ENCODE data around the gene POLD2. TPM values are rescaled to one million over a fixed set of nuclear protein-coding genes. Genes with fewer than 3 reads are reported as not detected.

Gene POLD2
- polyA plus RNA-seq, 2 donors, result 60.1 to 94.9 TPM

GRCh38 chr7:44159824-44160630 lies 36.7 kb upstream of the POLD2 start:
- Histone ChIP-seq H3K4me1 (ENCODE audit: control insufficient read depth in 2 of 2, insufficient read depth in 2 of 2, low read length in 1 of 2) (peaks cover 0 to 3% of the 10 kb centered on the region in 2 donors), H3K27ac (ENCODE audit: low read depth in 2 of 2, low read length in 1 of 2) (no peak overlapping the region), H3K9me3 (ENCODE audit: control insufficient read depth in 2 of 2, insufficient read depth in 1 of 2, low read depth in 1 of 2, low read length in 1 of 2) (peaks cover 0 to 2% of the 10 kb centered on the region in 2 donors), H3K4me3 (ENCODE audit: low read depth in 1 of 2, low read length in 2 of 2) (no peak overlapping the region), H3K36me3 (ENCODE audit: control insufficient read depth in 2 of 2, insufficient read depth in 2 of 2, low read length in 1 of 2) (no peaks in the 10 kb centered on the region), H3K27me3 (ENCODE audit: control insufficient read depth in 1 of 2, insufficient read depth in 2 of 2, low read length in 2 of 2) (no peaks in the 10 kb centered on the region)
- 86 to 89% methylated on average over 5 of the region's 5 CpGs for WGBS, 2 donors

GRCh38 chr7:44158873-44159631 lies 35.7 kb upstream of the POLD2 start:
- Histone ChIP-seq H3K27ac (ENCODE audit: low read depth in 2 of 2, low read length in 1 of 2) (no peak overlapping the region), H3K27me3 (ENCODE audit: control insufficient read depth in 1 of 2, insufficient read depth in 2 of 2, low read length in 2 of 2) (no peaks in the 10 kb centered on the region), H3K9me3 (ENCODE audit: control insufficient read depth in 2 of 2, insufficient read depth in 1 of 2, low read depth in 1 of 2, low read length in 1 of 2) (peaks cover 0 to 2% of the 10 kb centered on the region in 2 donors), H3K4me3 (ENCODE audit: low read depth in 1 of 2, low read length in 2 of 2) (no peak overlapping the region), H3K4me1 (ENCODE audit: control insufficient read depth in 2 of 2, insufficient read depth in 2 of 2, low read length in 1 of 2) (peaks cover 0 to 3% of the 10 kb centered on the region in 2 donors), H3K36me3 (ENCODE audit: control insufficient read depth in 2 of 2, insufficient read depth in 2 of 2, low read length in 1 of 2) (no peaks in the 10 kb centered on the region)
- WGBS, 2 donors, result 94 to 95% methylated on average over 12 of the region's 12 CpGs

DNA sequence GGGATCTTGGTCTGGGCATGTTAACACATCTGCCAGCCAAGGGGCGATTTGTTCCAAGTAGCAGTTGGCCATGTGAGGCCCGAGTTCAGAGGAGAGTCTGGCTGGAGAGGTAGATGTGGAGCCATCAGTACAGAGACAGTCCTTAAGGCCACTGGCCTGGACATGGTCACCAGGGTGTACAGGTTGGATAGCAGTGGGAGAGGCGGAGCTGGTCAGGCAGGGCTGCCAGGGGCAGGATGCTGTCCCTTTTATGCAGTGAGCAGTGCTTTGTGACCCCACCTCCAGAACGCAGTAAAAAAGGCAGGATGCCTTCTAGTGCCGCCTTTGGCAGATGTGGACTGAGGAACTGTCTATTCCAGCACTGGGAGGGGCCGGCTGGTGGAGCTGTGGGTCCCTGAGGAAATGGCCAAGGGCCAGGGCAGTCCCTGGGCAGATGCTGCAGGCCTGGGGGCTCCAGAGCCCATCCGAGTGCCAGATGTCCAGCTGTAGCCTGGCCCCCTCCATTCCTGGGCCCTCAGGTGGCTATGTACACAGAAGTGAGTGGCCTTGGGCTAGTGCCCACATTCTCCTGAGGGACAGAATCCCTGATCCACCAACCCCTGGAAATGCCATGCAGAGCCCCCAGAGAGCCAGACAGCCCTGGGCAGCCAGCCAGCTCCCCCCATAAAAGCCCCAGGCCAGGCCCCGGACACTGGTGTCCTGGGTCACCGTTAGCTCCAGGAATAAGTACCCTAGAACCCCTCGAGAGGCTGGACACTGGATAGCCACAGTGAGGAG lies 34.9 kb upstream of the POLD2 start:
- no peak overlapping the region for H3K4me3 ChIP-seq (ENCODE audit: low read depth in 1 of 2, low read length in 2 of 2)
- H3K4me1 ChIP-seq (ENCODE audit: control insufficient read depth in 2 of 2, insufficient read depth in 2 of 2, low read length in 1 of 2), result peaks cover 0 to 3% of the 10 kb centered on the region in 2 donors
- peaks cover 0 to 2% of the 10 kb centered on the region in 2 donors for H3K9me3 ChIP-seq (ENCODE audit: control insufficient read depth in 2 of 2, insufficient read depth in 1 of 2, low read depth in 1 of 2, low read length in 1 of 2)
- H3K27me3 ChIP-seq (ENCODE audit: control insufficient read depth in 1 of 2, insufficient read depth in 2 of 2, low read length in 2 of 2), result no peaks in the 10 kb centered on the region
- H3K36me3 ChIP-seq (ENCODE audit: control insufficient read depth in 2 of 2, insufficient read depth in 2 of 2, low read length in 1 of 2), result no peaks in the 10 kb centered on the region
- 74 to 76% methylated on average over 10 of the region's 10 CpGs for WGBS, 2 donors
- H3K27ac ChIP-seq (ENCODE audit: low read depth in 2 of 2, low read length in 1 of 2), result no peak overlapping the region

GRCh38 chr7:44157116-44158080 lies 34.0 kb upstream of the POLD2 start:
- Histone ChIP-seq H3K4me3 (ENCODE audit: low read depth in 1 of 2, low read length in 2 of 2) (no peak overlapping the region), H3K27me3 (ENCODE audit: control insufficient read depth in 1 of 2, insufficient read depth in 2 of 2, low read length in 2 of 2) (no peaks in the 10 kb centered on the region), H3K36me3 (ENCODE audit: control insufficient read depth in 2 of 2, insufficient read depth in 2 of 2, low read length in 1 of 2) (no peaks in the 10 kb centered on the region), H3K27ac (ENCODE audit: low read depth in 2 of 2, low read length in 1 of 2) (no peak overlapping the region), H3K4me1 (ENCODE audit: control insufficient read depth in 2 of 2, insufficient read depth in 2 of 2, low read length in 1 of 2) (peaks cover 0 to 3% of the 10 kb centered on the region in 2 donors), H3K9me3 (ENCODE audit: control insufficient read depth in 2 of 2, insufficient read depth in 1 of 2, low read depth in 1 of 2, low read length in 1 of 2) (peaks cover 0 to under 1% of the 10 kb centered on the region in 2 donors)
- WGBS, 2 donors, result 81 to 86% methylated on average over 15 of the region's 15 CpGs

GRCh38 chr7:44156453-44157010 lies 33.2 kb upstream of the POLD2 start:
- Histone ChIP-seq H3K27ac (ENCODE audit: low read depth in 2 of 2, low read length in 1 of 2) (no peak overlapping the region), H3K27me3 (ENCODE audit: control insufficient read depth in 1 of 2, insufficient read depth in 2 of 2, low read length in 2 of 2) (no peaks in the 10 kb centered on the region), H3K4me1 (ENCODE audit: control insufficient read depth in 2 of 2, insufficient read depth in 2 of 2, low read length in 1 of 2) (peaks cover 0 to 3% of the 10 kb centered on the region in 2 donors), H3K4me3 (ENCODE audit: low read depth in 1 of 2, low read length in 2 of 2) (no peak overlapping the region), H3K36me3 (ENCODE audit: control insufficient read depth in 2 of 2, insufficient read depth in 2 of 2, low read length in 1 of 2) (no peaks in the 10 kb centered on the region), H3K9me3 (ENCODE audit: control insufficient read depth in 2 of 2, insufficient read depth in 1 of 2, low read depth in 1 of 2, low read length in 1 of 2) (no peaks in the 10 kb centered on the region)
- WGBS, 2 donors, result 81 to 82% methylated on average over 4 of the region's 4 CpGs

DNA sequence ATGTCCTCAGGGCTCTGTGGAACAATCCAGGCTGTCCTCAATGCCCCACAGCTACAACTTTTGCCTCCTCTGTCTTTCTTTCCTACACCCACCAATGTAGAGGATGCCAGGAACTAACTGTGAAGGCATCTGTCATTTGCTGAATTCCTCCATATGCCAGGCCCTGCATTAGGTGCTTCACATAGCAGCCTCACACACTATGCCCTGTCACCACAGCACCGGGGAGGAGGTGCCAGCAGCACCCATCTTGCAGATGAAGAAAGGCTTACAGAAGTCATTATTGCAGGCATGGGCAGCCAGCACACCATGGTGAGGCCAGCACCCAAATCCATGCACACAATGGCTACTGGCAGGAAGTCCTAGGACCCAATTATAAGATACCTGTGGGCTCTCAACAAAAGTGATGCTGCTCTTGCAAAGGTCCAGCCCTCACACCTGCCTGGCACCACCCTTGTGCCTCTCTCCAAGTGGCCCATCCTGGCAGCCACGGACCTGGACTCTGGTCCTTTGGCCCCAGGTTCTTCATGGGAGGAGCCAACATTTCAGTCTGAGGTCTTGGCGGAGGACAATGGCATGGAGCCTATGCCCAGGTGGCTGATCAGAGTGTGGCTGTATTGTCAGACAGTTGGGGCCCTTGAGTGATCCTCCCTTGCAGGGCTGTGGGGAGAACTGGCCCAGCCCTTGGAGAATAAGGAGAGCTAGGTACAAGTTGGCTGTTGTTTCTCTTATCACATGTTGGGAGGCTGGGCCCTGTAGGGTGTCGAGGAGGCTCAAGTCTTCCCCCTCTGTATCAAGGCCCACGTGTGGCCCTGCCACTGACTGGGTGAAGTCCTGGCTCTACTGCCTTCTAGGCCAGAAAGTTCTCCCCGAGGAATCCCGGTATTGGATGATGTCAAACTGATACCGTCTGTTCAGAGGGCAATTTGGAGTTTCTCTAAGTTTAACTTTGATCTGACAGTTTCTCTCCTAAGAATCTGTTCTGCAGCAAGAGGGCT lies 32.1 kb upstream of the POLD2 start:
- no peaks in the 10 kb centered on the region for H3K9me3 ChIP-seq (ENCODE audit: control insufficient read depth in 2 of 2, insufficient read depth in 1 of 2, low read depth in 1 of 2, low read length in 1 of 2)
- H3K4me3 ChIP-seq (ENCODE audit: low read depth in 1 of 2, low read length in 2 of 2), result no peak overlapping the region
- WGBS, 2 donors, result 76 to 84% methylated on average over 8 of the region's 8 CpGs
- H3K27ac ChIP-seq (ENCODE audit: low read depth in 2 of 2, low read length in 1 of 2), result no peak overlapping the region
- no peaks in the 10 kb centered on the region for H3K27me3 ChIP-seq (ENCODE audit: control insufficient read depth in 1 of 2, insufficient read depth in 2 of 2, low read length in 2 of 2)
- H3K36me3 ChIP-seq (ENCODE audit: control insufficient read depth in 2 of 2, insufficient read depth in 2 of 2, low read length in 1 of 2), result no peaks in the 10 kb centered on the region
- H3K4me1 ChIP-seq (ENCODE audit: control insufficient read depth in 2 of 2, insufficient read depth in 2 of 2, low read length in 1 of 2), result peaks cover 3 to 4% of the 10 kb centered on the region in 2 donors

DNA sequence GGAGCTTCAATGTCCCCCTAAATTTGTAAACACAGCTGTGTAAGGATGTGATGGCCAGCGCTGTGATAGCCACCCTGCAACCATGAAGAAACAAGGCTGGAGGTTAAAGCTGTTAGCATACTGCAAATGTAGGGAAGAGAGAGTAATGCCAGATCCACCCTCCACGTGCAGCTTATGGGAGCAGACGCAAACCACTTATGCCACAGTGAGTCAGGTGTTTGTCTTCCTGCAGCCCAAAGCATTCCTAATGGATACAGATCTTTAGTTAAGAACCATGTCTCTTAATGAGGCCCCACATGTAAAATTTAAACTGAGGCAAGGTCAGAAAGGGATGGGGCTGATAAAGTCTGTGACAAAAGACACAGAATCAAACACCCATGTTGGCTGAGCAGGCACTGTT lies 31.4 kb upstream of the POLD2 start:
- H3K9me3 ChIP-seq (ENCODE audit: control insufficient read depth in 2 of 2, insufficient read depth in 1 of 2, low read depth in 1 of 2, low read length in 1 of 2), result no peaks in the 10 kb centered on the region
- H3K27me3 ChIP-seq (ENCODE audit: control insufficient read depth in 1 of 2, insufficient read depth in 2 of 2, low read length in 2 of 2), result no peaks in the 10 kb centered on the region
- H3K36me3 ChIP-seq (ENCODE audit: control insufficient read depth in 2 of 2, insufficient read depth in 2 of 2, low read length in 1 of 2), result no peaks in the 10 kb centered on the region
- H3K4me3 ChIP-seq (ENCODE audit: low read depth in 1 of 2, low read length in 2 of 2), result no peak overlapping the region
- 72 to 80% methylated on average over 3 of the region's 3 CpGs for WGBS, 2 donors
- no peak overlapping the region for H3K27ac ChIP-seq (ENCODE audit: low read depth in 2 of 2, low read length in 1 of 2)
- H3K4me1 ChIP-seq (ENCODE audit: control insufficient read depth in 2 of 2, insufficient read depth in 2 of 2, low read length in 1 of 2), result peaks cover 0 to 4% of the 10 kb centered on the region in 2 donors

- no peaks in the 10 kb centered on the region for H3K27me3 ChIP-seq (ENCODE audit: control insufficient read depth in 1 of 2, insufficient read depth in 2 of 2, low read length in 2 of 2)
- H3K36me3 ChIP-seq (ENCODE audit: control insufficient read depth in 2 of 2, insufficient read depth in 2 of 2, low read length in 1 of 2), result no peaks in the 10 kb centered on the region
- H3K4me1 ChIP-seq (ENCODE audit: control insufficient read depth in 2 of 2, insufficient read depth in 2 of 2, low read length in 1 of 2), result peaks cover 0 to 4% of the 10 kb centered on the region in 2 donors
- 87 to 91% methylated on average over 5 of the region's 5 CpGs for WGBS, 2 donors
- H3K4me3 ChIP-seq (ENCODE audit: low read depth in 1 of 2, low read length in 2 of 2), result no peak overlapping the region
- no peaks in the 10 kb centered on the region for H3K9me3 ChIP-seq (ENCODE audit: control insufficient read depth in 2 of 2, insufficient read depth in 1 of 2, low read depth in 1 of 2, low read length in 1 of 2)
- H3K27ac ChIP-seq (ENCODE audit: low read depth in 2 of 2, low read length in 1 of 2), result no peak overlapping the region
Observed at GRCh38 chr7:44153948-44154335, 30.6 kb upstream of the POLD2 start.
